ENCODE results near the gene AP1S2. TPM values are rescaled to one million over a fixed set of nuclear protein-coding genes. Genes with fewer than 3 reads are reported as not detected.

The AP1S2 gene
- polyA plus RNA-seq, 1 of the 3 experiments (the other 2 are of a cell fraction), result 17.7 TPM

- Histone ChIP-seq H3K9me3 (no peaks in the 10 kb centered on the region), H3K79me2 (ENCODE audit: insufficient read depth) (no peaks in the 10 kb centered on the region), H3K36me3 (replicated peaks in 1 of 2; ENCODE audit: control insufficient read depth in 1 of 2, insufficient read depth in 2 of 2, low read length in 1 of 2) (no peaks in the 10 kb centered on the region), H4K20me1 (ENCODE audit: insufficient read depth) (no peaks in the 10 kb centered on the region), H3K9ac (no peak overlapping the region), H3F3A (replicated peaks; ENCODE audit: insufficient read depth) (no peaks in the 10 kb centered on the region), H3K4me2 (no peak overlapping the region), H3K27ac (ENCODE audit: low read depth in 2 of 2, low read length in 1 of 2) (no peak overlapping the region), H3K9me2 (no peaks in the 10 kb centered on the region), H3K4me3 (ENCODE audit: low read depth in 2 of 2, low read length in 1 of 2) (no peak overlapping the region), H2AFZ (ENCODE audit: low read depth) (no peak overlapping the region), H3K27me3 (ENCODE audit: insufficient read depth) (no peaks in the 10 kb centered on the region; the same call in 1 of the 2 replicates), H3K4me1 (ENCODE audit: control insufficient read depth in 1 of 2, insufficient read depth in 2 of 2, low read depth in 1 of 2, low read length in 1 of 2) (no peaks in the 10 kb centered on the region)
- no peak for DNase-seq
- TF ChIP-seq ELF1 (IDR thresholded peaks at IDR 0.05), result no peak
- no peak for TF ChIP-seq TEAD4 (IDR thresholded peaks at IDR 0.05; ENCODE audit: borderline replicate concordance, insufficient read depth)
- no peak for TF ChIP-seq FOXM1 (IDR thresholded peaks at IDR 0.05; ENCODE audit: low read depth)
- TF ChIP-seq GABPA (IDR thresholded peaks at IDR 0.05; ENCODE audit: low read depth), result no peak
- TF ChIP-seq MXI1 (IDR thresholded peaks at IDR 0.05; ENCODE audit: low read depth, low read length), result no peak
- no peak for TF ChIP-seq CHD2 (IDR thresholded peaks at IDR 0.05; ENCODE audit: low read length, partially characterized antibody)
- TF ChIP-seq SMC3 (IDR thresholded peaks at IDR 0.05; ENCODE audit: low read depth, low read length), result no peak
- no peak for TF ChIP-seq FOSL2 (IDR thresholded peaks at IDR 0.05; ENCODE audit: borderline replicate concordance, low read depth)
- TF ChIP-seq EZH2phosphoT487 (IDR thresholded peaks at IDR 0.05; ENCODE audit: borderline replicate concordance, low read depth), result no peak
- no peak for TF ChIP-seq ZBTB33 (IDR thresholded peaks at IDR 0.05; ENCODE audit: borderline replicate concordance, low read depth)
- no peak for TF ChIP-seq SIN3A (IDR thresholded peaks at IDR 0.05; ENCODE audit: borderline replicate concordance, low read depth, low read length)
- no peak for TF ChIP-seq NFIC (IDR thresholded peaks at IDR 0.05; ENCODE audit: borderline replicate concordance)
- no peak for TF ChIP-seq MEF2A (IDR thresholded peaks at IDR 0.05; ENCODE audit: borderline replicate concordance, low read depth)
- TF ChIP-seq IRF3 (IDR thresholded peaks at IDR 0.05; ENCODE audit: low read depth, low read length), result no peak
- TF ChIP-seq TAF1 (IDR thresholded peaks at IDR 0.05; ENCODE audit: borderline replicate concordance, low read depth, low read length), result no peak
- no peak for TF ChIP-seq YY1 (IDR thresholded peaks at IDR 0.05; ENCODE audit: low read depth)
- CTCF ChIA-PET, result no interaction called here
- WGBS (ENCODE audit: low lambda C conversion rate), result 32% methylated on average over 5 of the region's 5 CpGs
- POLR2A ChIA-PET, result interaction anchor here (0.5 kb wide), 1 partner anchor 48 kb away, joined by 3 read pairs; no protein-coding TSS in a partner anchor
Observed at GRCh38 chrX:15882704-15883539, 28.3 kb upstream of the AP1S2 start.

Measured in SK-N-SH (cell line).